Trophoblast cell (in vitro differentiated cells and primary cell): ENCODE measurements around the gene FCRL3.

ENCODE experiments used
- DNase-seq, 2 donors: peaks; one replicate each; pipeline ENCODE4 v3.0.0-alpha.2; 2016
- H2AFZ ChIP-seq: 2 replicates; pipeline ENCODE4 v1.6.1; 2013; ENCODE audit warnings: low read length, moderate library complexity, mild to moderate bottlenecking; ENCODE audit not compliant: insufficient read depth, poor library complexity
- H2AK5ac ChIP-seq: 2 replicates; pipeline ENCODE4 v1.6.1; 2013; ENCODE audit warnings: mild to moderate bottlenecking, low read length
- H2BK120ac ChIP-seq: 2 replicates; pipeline ENCODE4 v1.6.1; 2013; ENCODE audit warnings: low read length, mild to moderate bottlenecking, moderate library complexity; ENCODE audit not compliant: insufficient read depth, poor library complexity
- H2BK12ac ChIP-seq: 2 replicates; pipeline ENCODE4 v1.6.1; 2013; ENCODE audit warnings: mild to moderate bottlenecking, low read length, moderate library complexity
- H2BK5ac ChIP-seq: 2 replicates; pipeline ENCODE4 v1.6.1; 2013; ENCODE audit warnings: low read length, low read depth, moderate library complexity, mild to moderate bottlenecking; ENCODE audit not compliant: poor library complexity
- H3K14ac ChIP-seq: 2 replicates; pipeline ENCODE4 v1.6.1; 2013; ENCODE audit warnings: mild to moderate bottlenecking, low read length
- H3K18ac ChIP-seq: 2 replicates; pipeline ENCODE4 v1.6.1; 2013; ENCODE audit warnings: mild to moderate bottlenecking, low read length
- H3K23ac ChIP-seq: 2 replicates; pipeline ENCODE4 v1.6.1; 2013; ENCODE audit warnings: low read length
- H3K27ac ChIP-seq: 2 replicates; pipeline ENCODE4 v1.5.1; 2013; ENCODE audit warnings: low read depth, mild to moderate bottlenecking, inconsistent platforms, low read length, moderate library complexity
- H3K27me3 ChIP-seq: 2 replicates; pipeline ENCODE4 v1.6.1; 2013; ENCODE audit warnings: inconsistent platforms, mild to moderate bottlenecking, low read length, moderate library complexity; ENCODE audit not compliant: insufficient read depth
- H3K36me3 ChIP-seq, 2 experiments: 1 replicate in 1 of 2; 2 replicates in 1 of 2; pipeline ENCODE4 v1.6.1; 2013; ENCODE audit warnings: low read length in 2 of 2, mild to moderate bottlenecking in 2 of 2, moderate library complexity in 1 of 2; ENCODE audit not compliant: insufficient read depth in 2 of 2, control insufficient read depth in 1 of 2
- H3K4ac ChIP-seq: 2 replicates; pipeline ENCODE4 v1.6.1; 2013; ENCODE audit warnings: low read depth, mild to moderate bottlenecking, low read length, moderate library complexity
- H3K4me1 ChIP-seq, 2 experiments: 1 replicate in 1 of 2; 2 replicates in 1 of 2; pipeline ENCODE4 v1.6.1; 2013; ENCODE audit warnings: low read length in 2 of 2, mild to moderate bottlenecking in 2 of 2, moderate library complexity in 1 of 2; ENCODE audit not compliant: insufficient read depth in 2 of 2, control insufficient read depth in 1 of 2
- H3K4me2 ChIP-seq: 2 replicates; pipeline ENCODE4 v1.6.1; 2013; ENCODE audit warnings: inconsistent platforms, mild to moderate bottlenecking, low read length, moderate library complexity
- H3K4me3 ChIP-seq: 2 replicates; pipeline ENCODE4 v1.5.1; 2013; ENCODE audit warnings: mild to moderate bottlenecking, low read depth, low read length, inconsistent platforms
- H3K79me1 ChIP-seq: one replicate; pipeline ENCODE4 v1.6.1; 2013; ENCODE audit warnings: low read length
- H3K79me2 ChIP-seq: 2 replicates; pipeline ENCODE4 v1.6.1; 2013; ENCODE audit warnings: low read length, mild to moderate bottlenecking; ENCODE audit not compliant: control insufficient read depth, insufficient read depth, poor library complexity
- H3K9ac ChIP-seq: 2 replicates; pipeline ENCODE4 v1.6.1; 2013; ENCODE audit warnings: mild to moderate bottlenecking, low read length
- H3K9me3 ChIP-seq: 2 replicates; pipeline ENCODE4 v1.6.1; 2013; ENCODE audit warnings: low read depth, mild to moderate bottlenecking, control low read depth, inconsistent platforms, low read length; ENCODE audit not compliant: insufficient read depth
- H4K12ac ChIP-seq: 2 replicates; pipeline ENCODE4 v1.6.1; 2013; ENCODE audit warnings: low read depth, mild to moderate bottlenecking, low read length, moderate library complexity
- H4K8ac ChIP-seq: 2 replicates; pipeline ENCODE4 v1.6.1; 2013; ENCODE audit warnings: low read depth, mild to moderate bottlenecking, low read length, moderate library complexity
- H4K91ac ChIP-seq: one replicate; pipeline ENCODE4 v1.6.1; 2013; ENCODE audit warnings: low read depth, mild to moderate bottlenecking, low read length, moderate library complexity
- WGBS: extraction: QIAGEN DNeasy Blood & Tissue Kit; methylation state at CpG from one replicate; pipeline ENCODE4 v1.1.7; 2013; ENCODE audit warnings: missing lambda C conversion rate; ENCODE audit not compliant: insufficient read length, insufficient coverage; ENCODE audit errors: extremely low coverage; 5-methylcytosine and 5-hydroxymethylcytosine counted together

FCRL3 gene

GRCh38 chr1:157734321-157734720 lies 33.8 kb upstream of the FCRL3 start:
- H2BK5ac ChIP-seq, result no peak overlapping the region
- no peaks in the 10 kb centered on the region for H3K79me2 ChIP-seq
- H2AK5ac ChIP-seq, result no peak overlapping the region
- no peaks in the 10 kb centered on the region for H3K27me3 ChIP-seq
- no peak overlapping the region for H3K4me2 ChIP-seq
- no peak overlapping the region for H3K27ac ChIP-seq
- H3K9me3 ChIP-seq, result no peaks in the 10 kb centered on the region
- no peak overlapping the region for H2BK120ac ChIP-seq
- H3K4me3 ChIP-seq, result no peak overlapping the region
- no peak overlapping the region for H3K9ac ChIP-seq
- no peak overlapping the region for H4K91ac ChIP-seq
- H3K4me1 ChIP-seq, result no peaks in the 10 kb centered on the region
- H3K36me3 ChIP-seq, result no peaks in the 10 kb centered on the region
- no peak overlapping the region for H3K23ac ChIP-seq
- no peaks in the 10 kb centered on the region for H3K79me1 ChIP-seq
- H2AFZ ChIP-seq, result no peak overlapping the region
- no peak overlapping the region for H3K18ac ChIP-seq
- H3K4ac ChIP-seq, result no peak overlapping the region
- no peak overlapping the region for H3K14ac ChIP-seq
- no peak overlapping the region for H2BK12ac ChIP-seq
- H4K12ac ChIP-seq, result no peak overlapping the region
- DNase-seq, result peak in 1 of 2 donors; percentile 9
- H4K8ac ChIP-seq, result no peak overlapping the region
- WGBS, result no CpG with 5 or more reads among the region's 1 CpG

DNA sequence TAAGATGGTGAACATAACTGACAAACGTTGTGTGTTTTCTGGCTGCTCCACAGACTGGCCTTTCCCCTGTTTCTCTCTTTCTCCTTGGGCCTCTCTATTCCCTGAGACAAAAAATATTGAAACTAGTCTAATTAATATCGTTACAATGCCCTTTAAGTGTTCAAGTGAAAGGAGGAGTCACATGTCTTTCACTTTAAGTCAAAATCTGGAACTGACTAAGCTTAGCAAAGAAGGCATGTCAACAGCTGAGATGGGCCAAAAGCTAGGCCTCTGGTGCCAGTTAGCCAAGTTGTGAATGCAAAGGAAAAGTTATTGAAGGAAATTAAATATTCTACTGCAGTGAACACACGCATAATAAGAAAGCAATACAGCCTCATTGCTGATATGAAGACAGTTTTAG lies 32.2 kb upstream of the FCRL3 start:
- Histone ChIP-seq H2AFZ (no peak overlapping the region), H3K4me3 (no peak overlapping the region), H2BK5ac (no peak overlapping the region), H3K9me3 (no peaks in the 10 kb centered on the region), H3K23ac (no peak overlapping the region), H3K4me1 (no peaks in the 10 kb centered on the region), H2BK120ac (no peak overlapping the region), H3K79me1 (no peaks in the 10 kb centered on the region), H3K4ac (no peak overlapping the region), H3K18ac (no peak overlapping the region), H3K9ac (no peak overlapping the region), H3K4me2 (no peak overlapping the region), H2AK5ac (no peak overlapping the region), H4K8ac (no peak overlapping the region), H2BK12ac (no peak overlapping the region), H3K27ac (no peak overlapping the region), H4K91ac (no peak overlapping the region), H3K36me3 (no peaks in the 10 kb centered on the region), H3K27me3 (no peaks in the 10 kb centered on the region), H4K12ac (no peak overlapping the region), H3K14ac (no peak overlapping the region), H3K79me2 (no peaks in the 10 kb centered on the region)
- WGBS, result no CpG with 5 or more reads among the region's 3 CpGs
- DNase-seq, result no peak

GRCh38 chr1:157725221-157725577 lies 24.6 kb upstream of the FCRL3 start:
- Histone ChIP-seq H3K4me3 (no peak overlapping the region), H2AK5ac (no peak overlapping the region), H3K27me3 (no peaks in the 10 kb centered on the region), H3K9ac (no peak overlapping the region), H3K36me3 (peaks cover 0 to 3% of the 10 kb centered on the region in 2 experiments), H3K18ac (no peak overlapping the region), H2BK5ac (no peak overlapping the region), H3K9me3 (peaks cover 6% of the 10 kb centered on the region), H3K14ac (no peak overlapping the region), H3K79me2 (no peaks in the 10 kb centered on the region), H3K4ac (no peak overlapping the region), H3K4me1 (no peaks in the 10 kb centered on the region), H3K79me1 (no peaks in the 10 kb centered on the region), H3K23ac (no peak overlapping the region), H2AFZ (no peak overlapping the region), H2BK12ac (no peak overlapping the region), H4K12ac (no peak overlapping the region), H2BK120ac (no peak overlapping the region), H4K8ac (no peak overlapping the region), H3K4me2 (no peak overlapping the region), H4K91ac (no peak overlapping the region), H3K27ac (no peak overlapping the region)
- WGBS, result no CpG with 5 or more reads among the region's 2 CpGs
- DNase-seq, result no peak

GRCh38 chr1:157724537-157725220 lies 24.1 kb upstream of the FCRL3 start:
- no peak overlapping the region for H2BK12ac ChIP-seq
- H3K14ac ChIP-seq, result no peak overlapping the region
- H3K79me2 ChIP-seq, result no peaks in the 10 kb centered on the region
- H3K9me3 ChIP-seq, result peaks cover 6% of the 10 kb centered on the region
- no peak overlapping the region for H3K4me3 ChIP-seq
- no peak overlapping the region for H3K18ac ChIP-seq
- H3K9ac ChIP-seq, result no peak overlapping the region
- H3K27me3 ChIP-seq, result no peaks in the 10 kb centered on the region
- H3K79me1 ChIP-seq, result no peaks in the 10 kb centered on the region
- no peak overlapping the region for H3K27ac ChIP-seq
- H3K23ac ChIP-seq, result no peak overlapping the region
- no peak overlapping the region for H2BK5ac ChIP-seq
- H4K12ac ChIP-seq, result no peak overlapping the region
- H2BK120ac ChIP-seq, result no peak overlapping the region
- no peaks in the 10 kb centered on the region for H3K4me1 ChIP-seq
- WGBS, result no CpG with 5 or more reads among the region's 2 CpGs
- no peak overlapping the region for H4K91ac ChIP-seq
- H4K8ac ChIP-seq, result no peak overlapping the region
- no peak for DNase-seq
- H2AK5ac ChIP-seq, result no peak overlapping the region
- H3K4me2 ChIP-seq, result no peak overlapping the region
- no peak overlapping the region for H3K4ac ChIP-seq
- no peak overlapping the region for H2AFZ ChIP-seq
- peaks cover 0 to 3% of the 10 kb centered on the region in 2 experiments for H3K36me3 ChIP-seq
